ENCODE results near the gene RRAS2. TPM values are rescaled to one million over a fixed set of nuclear protein-coding genes. Genes with fewer than 3 reads are reported as not detected.

Gene RRAS2
- total and polyA plus RNA-seq, 10 of the 15 experiments (the other 5 are each of a cell fraction or from before 2014, with no cell fraction given) = 26.9 to 72.4 (median 45.4) TPM

DNA sequence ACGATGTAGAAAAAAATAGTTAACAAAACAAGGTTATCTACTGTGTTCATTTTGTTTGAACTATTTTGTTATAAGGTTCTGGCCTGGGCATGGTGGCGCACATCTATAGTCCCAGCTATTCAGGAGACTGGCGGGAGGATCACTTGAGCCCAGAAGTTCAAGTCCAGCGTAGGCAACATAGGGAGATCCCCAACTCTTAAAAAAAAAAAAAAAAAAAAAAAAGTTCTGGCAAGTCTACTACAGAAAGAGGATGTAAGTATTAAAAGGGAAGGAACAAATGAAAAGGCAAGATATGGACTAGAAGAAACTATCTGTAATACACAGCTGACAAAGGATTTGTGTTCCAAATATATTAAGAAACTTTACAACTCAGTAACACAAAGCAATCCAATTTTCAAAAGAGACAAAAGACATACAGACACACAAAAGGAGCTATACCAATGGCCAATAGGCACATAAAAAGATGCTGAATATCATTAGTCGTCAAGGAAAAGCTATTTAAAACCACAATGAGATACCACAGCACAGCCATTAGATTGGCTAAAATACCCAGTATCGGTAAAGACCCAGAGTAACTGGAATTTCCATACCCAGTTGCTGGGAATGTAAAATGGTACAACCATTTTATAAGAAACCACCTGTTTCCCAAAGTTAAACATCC lies 27.4 kb downstream of the RRAS2 start (continued):
- TF ChIP-seq ZBTB4 (CRISPR knock-in tag; IDR thresholded peaks at IDR 0.05) = no peak
- TF ChIP-seq POU2F2 (IDR thresholded peaks at IDR 0.05; ENCODE audit: borderline replicate concordance, low read depth, low read length) = no peak
- no peak for TF ChIP-seq NFIC (IDR thresholded peaks at IDR 0.05; ENCODE audit: low read depth, low read length)
- no peak for TF ChIP-seq EP300 (IDR thresholded peaks at IDR 0.05; ENCODE audit: borderline replicate concordance in 1 of 2, control insufficient read depth in 1 of 2, low read depth in 2 of 2, low read length in 2 of 2)
- TF ChIP-seq, protein P1, sequence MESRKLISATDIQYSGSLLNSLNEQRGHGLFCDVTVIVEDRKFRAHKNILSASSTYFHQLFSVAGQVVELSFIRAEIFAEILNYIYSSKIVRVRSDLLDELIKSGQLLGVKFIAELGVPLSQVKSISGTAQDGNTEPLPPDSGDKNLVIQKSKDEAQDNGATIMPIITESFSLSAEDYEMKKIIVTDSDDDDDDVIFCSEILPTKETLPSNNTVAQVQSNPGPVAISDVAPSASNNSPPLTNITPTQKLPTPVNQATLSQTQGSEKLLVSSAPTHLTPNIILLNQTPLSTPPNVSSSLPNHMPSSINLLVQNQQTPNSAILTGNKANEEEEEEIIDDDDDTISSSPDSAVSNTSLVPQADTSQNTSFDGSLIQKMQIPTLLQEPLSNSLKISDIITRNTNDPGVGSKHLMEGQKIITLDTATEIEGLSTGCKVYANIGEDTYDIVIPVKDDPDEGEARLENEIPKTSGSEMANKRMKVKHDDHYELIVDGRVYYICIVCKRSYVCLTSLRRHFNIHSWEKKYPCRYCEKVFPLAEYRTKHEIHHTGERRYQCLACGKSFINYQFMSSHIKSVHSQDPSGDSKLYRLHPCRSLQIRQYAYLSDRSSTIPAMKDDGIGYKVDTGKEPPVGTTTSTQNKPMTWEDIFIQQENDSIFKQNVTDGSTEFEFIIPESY (IDR thresholded peaks at IDR 0.05) = no peak
- TF ChIP-seq CBFB (IDR thresholded peaks at IDR 0.05; ENCODE audit: low read depth) = no peak
- no peak for TF ChIP-seq KAT2A (conservative IDR thresholded peaks at IDR 0.05; ENCODE audit: control insufficient read depth, low read depth, low read length)
- TF ChIP-seq, protein P2, sequence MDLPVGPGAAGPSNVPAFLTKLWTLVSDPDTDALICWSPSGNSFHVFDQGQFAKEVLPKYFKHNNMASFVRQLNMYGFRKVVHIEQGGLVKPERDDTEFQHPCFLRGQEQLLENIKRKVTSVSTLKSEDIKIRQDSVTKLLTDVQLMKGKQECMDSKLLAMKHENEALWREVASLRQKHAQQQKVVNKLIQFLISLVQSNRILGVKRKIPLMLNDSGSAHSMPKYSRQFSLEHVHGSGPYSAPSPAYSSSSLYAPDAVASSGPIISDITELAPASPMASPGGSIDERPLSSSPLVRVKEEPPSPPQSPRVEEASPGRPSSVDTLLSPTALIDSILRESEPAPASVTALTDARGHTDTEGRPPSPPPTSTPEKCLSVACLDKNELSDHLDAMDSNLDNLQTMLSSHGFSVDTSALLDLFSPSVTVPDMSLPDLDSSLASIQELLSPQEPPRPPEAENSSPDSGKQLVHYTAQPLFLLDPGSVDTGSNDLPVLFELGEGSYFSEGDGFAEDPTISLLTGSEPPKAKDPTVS (IDR thresholded peaks at IDR 0.05; ENCODE audit: low read depth, low read length) = no peak
- TF ChIP-seq SKIL (IDR thresholded peaks at IDR 0.05; ENCODE audit: low read depth, poor library complexity, severe bottlenecking) = peak; percentile 17
